ENCODE data around the gene NFATC2.

- no peak for TF ChIP-seq TCF12 (IDR thresholded peaks at IDR 0.05; ENCODE audit: low read depth, low read length)
- TF ChIP-seq RFX5 (IDR thresholded peaks at IDR 0.05; ENCODE audit: borderline replicate concordance, low read depth, low read length) = no peak
- no peak for TF ChIP-seq EGR1 (IDR thresholded peaks at IDR 0.05; ENCODE audit: borderline replicate concordance, low read depth, low read length)
- no peak for TF ChIP-seq CTBP2 (IDR thresholded peaks at IDR 0.05; ENCODE audit: borderline replicate concordance, insufficient read depth, insufficient read length, low read length)
- TF ChIP-seq HDAC2 (IDR thresholded peaks at IDR 0.05; ENCODE audit: borderline replicate concordance in 1 of 2, low read depth in 2 of 2, low read length in 2 of 2) = no peak
- no peak for TF ChIP-seq BACH1 (IDR thresholded peaks at IDR 0.05; ENCODE audit: low read length)
- TF ChIP-seq, protein P1, sequence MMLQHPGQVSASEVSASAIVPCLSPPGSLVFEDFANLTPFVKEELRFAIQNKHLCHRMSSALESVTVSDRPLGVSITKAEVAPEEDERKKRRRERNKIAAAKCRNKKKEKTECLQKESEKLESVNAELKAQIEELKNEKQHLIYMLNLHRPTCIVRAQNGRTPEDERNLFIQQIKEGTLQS (IDR thresholded peaks at IDR 0.05; ENCODE audit: insufficient read depth, low read depth, low read length) = no peak
- TF ChIP-seq CTCF (IDR thresholded peaks at IDR 0.05; ENCODE audit: control extremely low read depth in 1 of 3, insufficient read depth in 1 of 3, low read depth in 1 of 3, low read length in 3 of 3) = no peak
- no peak for TF ChIP-seq EP300 (IDR thresholded peaks at IDR 0.05; ENCODE audit: borderline replicate concordance in 1 of 2, low read depth in 2 of 2, low read length in 2 of 2)
- TF ChIP-seq POLR2A (IDR thresholded peaks at IDR 0.05; ENCODE audit: control extremely low read depth in 1 of 2, low read depth in 2 of 2, low read length in 2 of 2) = no peak
- TF ChIP-seq CEBPB (IDR thresholded peaks at IDR 0.05; ENCODE audit: low read depth, low read length) = no peak
- TF ChIP-seq MAFK (IDR thresholded peaks at IDR 0.05; ENCODE audit: low read depth, low read length) = no peak
- TF ChIP-seq GABPA (IDR thresholded peaks at IDR 0.05; ENCODE audit: borderline replicate concordance, insufficient read depth, low read length) = no peak
- no peak for TF ChIP-seq SIN3A (conservative IDR thresholded peaks at IDR 0.05 in 1 of 2, IDR thresholded peaks at IDR 0.05 in 1 of 2; ENCODE audit: low read depth in 1 of 2, low read length in 2 of 2)
These were observed 14.1 kb downstream of the NFATC2 start for GRCh38 chr20:51528263-51529027.
